Ishikawa (cell line): Measurements from ENCODE around the gene PRODH2.

ENCODE experiments used
- CEBPB ChIP-seq: IDR thresholded peaks from 2 replicates; pipeline ENCODE4 v1.6.1; 2012
- CREB1 ChIP-seq: IDR thresholded peaks from 2 replicates; pipeline ENCODE4 v1.6.1; 2012; ENCODE audit warnings: low read depth
- EGR1 ChIP-seq: IDR thresholded peaks from 2 replicates; pipeline ENCODE4 v1.6.1; 2012
- EP300 ChIP-seq: IDR thresholded peaks from 2 replicates; pipeline ENCODE4 v1.6.1; 2012; ENCODE audit warnings: borderline replicate concordance
- FOXM1 ChIP-seq: IDR thresholded peaks from 2 replicates; pipeline ENCODE4 v1.6.1; 2012; ENCODE audit warnings: low read depth, borderline replicate concordance
- MAX ChIP-seq: IDR thresholded peaks from 2 replicates; pipeline ENCODE4 v1.6.1; 2012
- NFIC ChIP-seq: IDR thresholded peaks from 2 replicates; pipeline ENCODE4 v1.6.1; 2012
- RAD21 ChIP-seq: IDR thresholded peaks from 2 replicates; pipeline ENCODE4 v1.6.1; 2012; ENCODE audit warnings: low read depth
- REST ChIP-seq: IDR thresholded peaks from 2 replicates; pipeline ENCODE4 v1.6.1; 2012; ENCODE audit warnings: low read depth, mild to moderate bottlenecking
- TAF1 ChIP-seq: IDR thresholded peaks from 2 replicates; pipeline ENCODE4 v1.6.1; 2012; ENCODE audit warnings: low read depth, mild to moderate bottlenecking
- TCF12 ChIP-seq: IDR thresholded peaks from 2 replicates; pipeline ENCODE4 v1.6.1; 2012; ENCODE audit warnings: low read depth
- USF1 ChIP-seq: IDR thresholded peaks from 2 replicates; pipeline ENCODE4 v1.6.1; 2012
- YY1 ChIP-seq: IDR thresholded peaks from 2 replicates; pipeline ENCODE4 v1.6.1; 2012; ENCODE audit warnings: low read depth

GRCh38 chr19:35793381-35794165, 19.1 kb downstream of the PRODH2 start:
- TF ChIP-seq EGR1: no peak
- TF ChIP-seq CEBPB: no peak
- no peak for TF ChIP-seq CREB1
- no peak for TF ChIP-seq NFIC
- TF ChIP-seq RAD21: no peak
- TF ChIP-seq TAF1: no peak
- TF ChIP-seq USF1: no peak
- TF ChIP-seq TCF12: no peak
- no peak for TF ChIP-seq EP300
- TF ChIP-seq FOXM1: no peak
- no peak for TF ChIP-seq REST
- TF ChIP-seq MAX: no peak
- no peak for TF ChIP-seq YY1
